K562 (cell line): ENCODE data around the gene ACBD6. TPM values are rescaled to one million over a fixed set of nuclear protein-coding genes. Genes with fewer than 3 reads are reported as not detected.

Experiments used
- KAT8 ChIP-seq: fragments of 450-650 bp; IDR thresholded peaks from 2 replicates; pipeline ENCODE4 v1.6.1; 2016; ENCODE audit warnings: low read depth, mild to moderate bottlenecking
- MAFG ChIP-seq: fragments of 450-650 bp; conservative IDR thresholded peaks from 2 replicates; pipeline ENCODE4 v1.6.1; 2016; ENCODE audit warnings: missing genetic modification characterization, missing compliant biosample characterization
- NFE2L1 ChIP-seq: fragments of 450-650 bp; IDR thresholded peaks from 2 replicates; pipeline ENCODE4 v1.6.1; 2016; ENCODE audit warnings: missing genetic modification characterization, low read depth, mild to moderate bottlenecking, missing compliant biosample characterization, moderate library complexity, borderline replicate concordance
- PCBP1 ChIP-seq: fragments of 200-400 bp; formaldehyde crosslinking; IDR thresholded peaks from 2 replicates; pipeline ENCODE4 v1.6.1; 2018; ENCODE audit warnings: mild to moderate bottlenecking, low read depth, low read length; ENCODE audit not compliant: poor library complexity, severe bottlenecking
- PRMT5 ChIP-seq: sonication (generic); formaldehyde crosslinking; IDR thresholded peaks from 2 replicates; pipeline ENCODE4 v1.5.0; 2020; ENCODE audit warnings: missing genetic modification reagents
- SMARCA5 ChIP-seq: fragments of 450-650 bp; IDR thresholded peaks from 2 replicates; pipeline ENCODE4 v1.6.1; 2016
- SMC3 ChIP-seq: conservative IDR thresholded peaks from 2 replicates; pipeline ENCODE4 v1.6.1; 2011; ENCODE audit warnings: low read depth, low read length, improper control_type of control experiment; ENCODE audit not compliant: insufficient read depth
- WHSC1 ChIP-seq: IDR thresholded peaks from one replicate; pipeline ENCODE4 v1.6.1; 2012; ENCODE audit warnings: low read length, control low read depth, inconsistent platforms
- ZNF217 ChIP-seq: sonication (generic); formaldehyde crosslinking; IDR thresholded peaks from 2 replicates; pipeline ENCODE4 v1.8.0; 2022; ENCODE audit warnings: mild to moderate bottlenecking, missing genetic modification reagents
- ZNF23 ChIP-seq: fragments of 250-450 bp; sonication (Bioruptor Pico); IDR thresholded peaks from 2 replicates; pipeline ENCODE4 v1.4.0; 2020; ENCODE audit warnings: mild to moderate bottlenecking
- ZNF384 ChIP-seq: IDR thresholded peaks from 2 replicates; pipeline ENCODE4 v1.6.1; 2012; ENCODE audit warnings: low read depth, low read length, improper control_type of control experiment
- ZNF780A ChIP-seq: fragments of 250-450 bp; sonication (Bioruptor Pico); IDR thresholded peaks from 2 replicates; pipeline ENCODE4 v1.5.0; 2021; ENCODE audit warnings: mild to moderate bottlenecking
- polyA plus RNA-seq, 8 experiments: library from polyadenylated mRNA; depleted of rRNA in 4 of 8; stranded (reverse) in 5 of 8; unstranded in 3 of 8; fragments of >200 nt; fragmentation: Nextera tagmentation in 2 of 8; fragmentation: Illumina TruSeq in 1 of 8; extraction: Ambion mirVana in 2 of 8; extraction: Trizol in 1 of 8; gene quantifications; 2 replicates each; pipeline versions ENCODE4 v1.2.1 to v1.2.3, GENCODE V29; 2011 to 2014; ENCODE audit warnings: inconsistent platforms in 1 of 8, missing spikeins in 1 of 8
- total RNA-seq, 7 experiments: library from RNA; depleted of rRNA in 6 of 7; stranded (reverse); fragments of >200 nt in 6 of 7; fragmentation: Illumina TruSeq in 2 of 7; extraction: Trizol in 2 of 7; gene quantifications; 2 replicates each; pipeline versions ENCODE4 v1.2.1 to v1.2.3, GENCODE V29; 2011 to 2021; ENCODE audit warnings: low replicate concordance in 1 of 7
- TF ChIP-seq, protein P1 (sequence below): conservative IDR thresholded peaks from 2 replicates; pipeline ENCODE4 v1.6.1; 2011; ENCODE audit warnings: low read depth, mild to moderate bottlenecking, low read length; ENCODE audit not compliant: control insufficient read depth
- TF ChIP-seq, protein P2 (sequence below): IDR thresholded peaks from 2 replicates; pipeline ENCODE4 v1.6.1; 2012; ENCODE audit warnings: low read depth, low read length, improper control_type of control experiment, borderline replicate concordance
- TF ChIP-seq, protein P3 (sequence below): sonication (generic); formaldehyde crosslinking; IDR thresholded peaks from 2 replicates; pipeline ENCODE4 v1.4.0; 2020; ENCODE audit warnings: mild to moderate bottlenecking, missing genetic modification reagents
- TF ChIP-seq, protein P4 (sequence below): fragments of 450-650 bp; IDR thresholded peaks from 2 replicates; pipeline ENCODE4 v1.6.1; 2018; ENCODE audit warnings: mild to moderate bottlenecking, low read depth; ENCODE audit not compliant: partially characterized antibody

ACBD6 gene
- total and polyA plus RNA-seq, 9 of the 15 experiments (the other 6 are each of a cell fraction or from before 2014, with no cell fraction given), result 16.9 to 107 (median 77.7) TPM

DNA sequence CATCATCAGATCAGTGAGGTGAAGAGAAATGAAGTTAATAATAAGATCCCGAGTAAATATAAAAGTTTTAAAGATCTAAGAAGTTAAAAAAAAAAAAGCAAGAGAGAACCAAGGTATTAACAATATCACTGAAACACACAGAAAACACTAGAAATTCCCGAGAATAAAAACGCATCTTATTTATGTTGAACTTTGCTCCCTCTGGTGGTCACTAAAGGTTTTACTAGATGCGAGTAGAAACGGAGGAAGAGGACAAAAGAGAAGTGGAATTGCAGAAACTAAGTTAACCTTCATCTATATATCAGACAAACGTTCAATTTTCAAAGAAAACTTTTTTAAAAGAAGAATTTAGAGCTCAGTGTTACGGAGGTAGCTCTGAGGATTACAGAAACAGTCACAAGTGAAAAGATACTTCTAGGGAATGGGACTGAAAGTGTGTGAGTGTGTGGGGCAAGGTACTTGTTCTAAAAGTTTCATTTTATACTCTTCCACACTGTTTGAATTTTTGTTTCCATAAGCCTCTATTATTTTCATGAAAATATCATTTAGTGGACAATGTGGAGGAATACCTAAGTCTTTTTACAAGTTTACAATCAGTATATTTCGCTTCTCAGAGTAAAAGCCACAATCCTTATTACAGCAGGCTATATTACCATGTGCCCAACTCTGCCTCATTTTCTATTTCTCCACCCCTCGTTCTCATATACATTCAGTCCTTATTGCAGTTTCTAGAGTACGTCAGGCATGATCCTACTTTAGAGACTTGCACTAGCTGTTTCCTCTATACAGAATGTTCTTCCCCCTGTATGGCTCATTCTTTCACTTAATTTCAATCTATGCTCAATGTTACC lies 19.7 kb downstream of the ACBD6 start (continued):
- TF ChIP-seq, protein P1, sequence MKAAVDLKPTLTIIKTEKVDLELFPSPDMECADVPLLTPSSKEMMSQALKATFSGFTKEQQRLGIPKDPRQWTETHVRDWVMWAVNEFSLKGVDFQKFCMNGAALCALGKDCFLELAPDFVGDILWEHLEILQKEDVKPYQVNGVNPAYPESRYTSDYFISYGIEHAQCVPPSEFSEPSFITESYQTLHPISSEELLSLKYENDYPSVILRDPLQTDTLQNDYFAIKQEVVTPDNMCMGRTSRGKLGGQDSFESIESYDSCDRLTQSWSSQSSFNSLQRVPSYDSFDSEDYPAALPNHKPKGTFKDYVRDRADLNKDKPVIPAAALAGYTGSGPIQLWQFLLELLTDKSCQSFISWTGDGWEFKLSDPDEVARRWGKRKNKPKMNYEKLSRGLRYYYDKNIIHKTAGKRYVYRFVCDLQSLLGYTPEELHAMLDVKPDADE, result no peak
- TF ChIP-seq NFE2L1 (tag) (no peak), PCBP1 (no peak), SMARCA5 (peak; percentile 26; the same call in 1 of the 2 replicates), SMC3 (peak; percentile 61), PRMT5 (no peak), ZNF23 (CRISPR knock-in tag) (no peak), WHSC1 (no peak), ZNF384 (no peak), ZNF217 (CRISPR knock-in tag) (no peak), KAT8 (no peak), MAFG (tag) (no peak), ZNF780A (CRISPR knock-in tag) (no peak)
- TF ChIP-seq, protein P2, sequence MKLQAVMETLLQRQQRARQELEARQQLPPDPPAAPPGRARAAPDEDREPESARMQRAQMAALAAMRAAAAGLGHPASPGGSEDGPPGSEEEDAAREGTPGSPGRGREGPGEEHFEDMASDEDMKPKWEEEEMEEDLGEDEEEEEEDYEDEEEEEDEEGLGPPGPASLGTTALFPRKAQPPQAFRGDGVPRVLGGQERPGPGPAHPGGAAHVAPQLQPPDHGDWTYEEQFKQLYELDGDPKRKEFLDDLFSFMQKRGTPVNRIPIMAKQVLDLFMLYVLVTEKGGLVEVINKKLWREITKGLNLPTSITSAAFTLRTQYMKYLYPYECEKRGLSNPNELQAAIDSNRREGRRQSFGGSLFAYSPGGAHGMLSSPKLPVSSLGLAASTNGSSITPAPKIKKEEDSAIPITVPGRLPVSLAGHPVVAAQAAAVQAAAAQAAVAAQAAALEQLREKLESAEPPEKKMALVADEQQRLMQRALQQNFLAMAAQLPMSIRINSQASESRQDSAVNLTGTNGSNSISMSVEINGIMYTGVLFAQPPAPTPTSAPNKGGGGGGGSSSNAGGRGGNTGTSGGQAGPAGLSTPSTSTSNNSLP, result 0 out of 2 replicates have a peak, but pooled peaks have one; percentile 64
- TF ChIP-seq, protein P3, sequence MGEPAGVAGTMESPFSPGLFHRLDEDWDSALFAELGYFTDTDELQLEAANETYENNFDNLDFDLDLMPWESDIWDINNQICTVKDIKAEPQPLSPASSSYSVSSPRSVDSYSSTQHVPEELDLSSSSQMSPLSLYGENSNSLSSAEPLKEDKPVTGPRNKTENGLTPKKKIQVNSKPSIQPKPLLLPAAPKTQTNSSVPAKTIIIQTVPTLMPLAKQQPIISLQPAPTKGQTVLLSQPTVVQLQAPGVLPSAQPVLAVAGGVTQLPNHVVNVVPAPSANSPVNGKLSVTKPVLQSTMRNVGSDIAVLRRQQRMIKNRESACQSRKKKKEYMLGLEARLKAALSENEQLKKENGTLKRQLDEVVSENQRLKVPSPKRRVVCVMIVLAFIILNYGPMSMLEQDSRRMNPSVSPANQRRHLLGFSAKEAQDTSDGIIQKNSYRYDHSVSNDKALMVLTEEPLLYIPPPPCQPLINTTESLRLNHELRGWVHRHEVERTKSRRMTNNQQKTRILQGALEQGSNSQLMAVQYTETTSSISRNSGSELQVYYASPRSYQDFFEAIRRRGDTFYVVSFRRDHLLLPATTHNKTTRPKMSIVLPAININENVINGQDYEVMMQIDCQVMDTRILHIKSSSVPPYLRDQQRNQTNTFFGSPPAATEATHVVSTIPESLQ (CRISPR knock-in tag), result no peak
- TF ChIP-seq, protein P4, sequence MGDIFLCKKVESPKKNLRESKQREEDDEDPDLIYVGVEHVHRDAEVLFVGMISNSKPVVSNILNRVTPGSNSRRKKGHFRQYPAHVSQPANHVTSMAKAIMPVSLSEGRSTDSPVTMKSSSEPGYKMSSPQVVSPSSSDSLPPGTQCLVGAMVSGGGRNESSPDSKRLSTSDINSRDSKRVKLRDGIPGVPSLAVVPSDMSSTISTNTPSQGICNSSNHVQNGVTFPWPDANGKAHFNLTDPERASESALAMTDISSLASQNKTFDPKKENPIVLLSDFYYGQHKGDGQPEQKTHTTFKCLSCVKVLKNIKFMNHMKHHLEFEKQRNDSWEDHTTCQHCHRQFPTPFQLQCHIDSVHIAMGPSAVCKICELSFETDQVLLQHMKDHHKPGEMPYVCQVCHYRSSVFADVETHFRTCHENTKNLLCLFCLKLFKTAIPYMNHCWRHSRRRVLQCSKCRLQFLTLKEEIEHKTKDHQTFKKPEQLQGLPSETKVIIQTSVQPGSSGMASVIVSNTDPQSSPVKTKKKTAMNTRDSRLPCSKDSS, result no peak
